Fibroblast of mammary gland (primary cell): ENCODE data around the gene TENM4.

ENCODE experiments used
- DNase-seq: peaks from one replicate; pipeline ENCODE4 v3.0.0-alpha.2; 2010; ENCODE audit warnings: low read depth
- H3K4me3 ChIP-seq: 2 replicates; pipeline ENCODE4 v1.5.1; 2011; ENCODE audit warnings: low read depth, mild to moderate bottlenecking, low read length, moderate library complexity; ENCODE audit not compliant: control insufficient read depth
- TF ChIP-seq, protein P1 (sequence below): conservative IDR thresholded peaks from 2 replicates; pipeline ENCODE4 v1.5.1; 2011; ENCODE audit warnings: low read depth, low read length, inconsistent platforms; ENCODE audit not compliant: control insufficient read depth, insufficient read depth

Gene TENM4

DNA sequence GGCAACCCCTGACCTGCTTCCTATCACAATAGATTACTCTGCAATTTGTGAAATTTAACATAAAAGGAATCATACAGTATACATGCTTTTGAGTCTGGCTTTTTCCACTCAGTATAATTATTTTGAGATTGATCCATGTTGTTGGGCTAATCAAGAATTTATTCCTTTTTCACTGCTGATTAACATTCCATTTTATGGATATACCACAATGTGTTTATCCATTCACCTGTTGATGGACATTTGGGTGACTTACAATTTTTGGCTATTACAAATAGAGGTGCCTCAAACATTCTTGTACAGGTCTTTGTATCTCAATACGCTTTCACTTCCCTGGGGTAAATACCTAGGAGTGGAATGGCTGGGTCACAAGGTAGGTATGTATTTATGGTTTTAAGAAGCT, 24.9 kb downstream of the TENM4 start:
- TF ChIP-seq, protein P1, sequence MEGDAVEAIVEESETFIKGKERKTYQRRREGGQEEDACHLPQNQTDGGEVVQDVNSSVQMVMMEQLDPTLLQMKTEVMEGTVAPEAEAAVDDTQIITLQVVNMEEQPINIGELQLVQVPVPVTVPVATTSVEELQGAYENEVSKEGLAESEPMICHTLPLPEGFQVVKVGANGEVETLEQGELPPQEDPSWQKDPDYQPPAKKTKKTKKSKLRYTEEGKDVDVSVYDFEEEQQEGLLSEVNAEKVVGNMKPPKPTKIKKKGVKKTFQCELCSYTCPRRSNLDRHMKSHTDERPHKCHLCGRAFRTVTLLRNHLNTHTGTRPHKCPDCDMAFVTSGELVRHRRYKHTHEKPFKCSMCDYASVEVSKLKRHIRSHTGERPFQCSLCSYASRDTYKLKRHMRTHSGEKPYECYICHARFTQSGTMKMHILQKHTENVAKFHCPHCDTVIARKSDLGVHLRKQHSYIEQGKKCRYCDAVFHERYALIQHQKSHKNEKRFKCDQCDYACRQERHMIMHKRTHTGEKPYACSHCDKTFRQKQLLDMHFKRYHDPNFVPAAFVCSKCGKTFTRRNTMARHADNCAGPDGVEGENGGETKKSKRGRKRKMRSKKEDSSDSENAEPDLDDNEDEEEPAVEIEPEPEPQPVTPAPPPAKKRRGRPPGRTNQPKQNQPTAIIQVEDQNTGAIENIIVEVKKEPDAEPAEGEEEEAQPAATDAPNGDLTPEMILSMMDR = no peak
- no peak for DNase-seq
- H3K4me3 ChIP-seq = no peak overlapping the region

DNA sequence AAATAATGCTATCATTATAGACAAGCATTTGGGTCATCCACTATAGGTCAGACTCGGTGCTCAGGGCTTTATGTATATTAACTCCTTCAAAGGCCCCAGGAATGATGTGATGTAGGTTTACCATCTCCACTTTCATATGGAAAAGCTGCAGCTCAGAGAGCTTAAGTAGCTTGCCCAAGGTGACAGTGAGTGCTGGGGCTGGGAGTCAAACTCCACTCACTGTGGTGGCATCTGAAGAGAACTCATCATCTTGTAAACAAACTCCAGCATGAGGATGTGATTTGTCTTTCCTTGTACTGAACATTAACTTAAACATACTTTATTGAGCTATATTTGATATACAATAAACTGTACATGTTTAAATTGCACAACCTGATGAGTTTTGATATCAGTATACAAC, 25.4 kb downstream of the TENM4 start:
- H3K4me3 ChIP-seq = no peak overlapping the region
- TF ChIP-seq, protein P1 = no peak
- DNase-seq = peak; percentile 57

DNA sequence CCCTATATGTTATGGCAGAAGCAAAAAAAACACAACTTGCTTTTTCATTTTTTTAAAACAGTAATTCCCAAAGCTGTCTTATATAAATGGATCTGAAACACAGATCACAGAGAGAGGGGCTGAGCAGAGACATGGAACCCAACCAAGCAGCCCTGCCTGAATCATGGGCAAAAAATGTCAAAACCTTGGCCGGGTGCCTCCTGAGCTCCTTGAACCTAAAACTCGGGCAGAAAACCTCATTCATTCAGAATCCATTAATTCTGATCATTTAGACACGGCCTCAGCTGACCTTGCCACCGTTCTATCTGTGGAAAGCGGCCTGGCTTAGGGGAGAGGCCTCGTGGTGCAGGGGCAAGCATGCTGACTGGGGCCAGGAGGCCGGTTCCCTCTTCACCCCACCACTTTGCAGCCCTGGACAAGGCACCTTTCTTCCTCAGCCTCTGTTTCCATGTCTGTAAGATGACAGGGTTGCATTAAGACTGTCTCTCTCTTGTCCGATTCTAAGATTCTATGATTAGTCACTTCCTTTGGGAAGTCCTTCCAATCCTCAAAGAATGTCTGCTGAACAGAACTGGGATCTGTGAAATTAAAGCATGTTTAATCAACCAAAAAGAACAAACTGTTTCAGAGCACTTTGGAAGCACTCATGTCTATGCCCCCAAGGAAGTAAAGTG, 26.0 kb downstream of the TENM4 start:
- DNase-seq = peak; percentile 85
- peak overlapping the region; percentile 24 for H3K4me3 ChIP-seq
- TF ChIP-seq, protein P1 = no peak

DNA sequence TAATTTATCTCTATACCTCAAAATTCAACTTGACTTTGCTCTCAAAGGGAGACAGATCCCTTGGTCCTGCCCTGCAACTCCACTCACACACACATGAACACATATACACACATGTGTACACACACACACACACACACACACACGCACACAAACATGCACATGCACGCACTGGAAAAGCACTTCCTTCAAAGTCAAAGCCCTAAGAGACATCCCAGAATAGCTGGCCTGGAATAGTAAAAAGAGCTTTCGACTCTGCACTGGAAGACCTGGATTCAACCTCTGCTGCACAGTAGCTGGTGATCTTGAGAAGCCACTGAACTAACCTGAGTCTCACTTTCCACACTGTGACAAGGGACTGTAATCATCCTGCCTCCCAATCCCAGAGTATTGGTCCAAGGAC, 26.8 kb downstream of the TENM4 start:
- H3K4me3 ChIP-seq = no peak overlapping the region
- TF ChIP-seq, protein P1 = no peak
- DNase-seq = no peak

DNA sequence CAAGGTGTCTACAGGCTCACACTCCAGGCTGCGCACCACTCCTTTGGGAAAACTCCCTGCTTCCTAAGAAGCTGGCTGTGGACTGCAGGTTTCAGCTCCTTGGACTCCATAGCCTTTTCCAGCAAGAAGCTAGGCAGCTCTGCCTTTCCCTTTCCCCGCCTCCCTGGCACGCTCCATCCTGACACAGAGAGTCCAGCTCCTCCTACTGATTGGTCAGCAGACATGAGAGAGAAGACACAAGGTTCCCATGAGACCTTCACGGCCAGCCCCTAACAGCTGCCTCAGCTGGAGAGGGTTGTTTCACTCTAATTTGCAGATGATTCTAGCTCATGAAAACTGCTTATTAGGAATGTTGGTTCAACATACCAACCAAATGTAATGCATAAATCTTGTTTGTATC, 27.6 kb downstream of the TENM4 start:
- TF ChIP-seq, protein P1 = no peak
- no peak overlapping the region for H3K4me3 ChIP-seq
- peak; percentile 97 for DNase-seq

DNA sequence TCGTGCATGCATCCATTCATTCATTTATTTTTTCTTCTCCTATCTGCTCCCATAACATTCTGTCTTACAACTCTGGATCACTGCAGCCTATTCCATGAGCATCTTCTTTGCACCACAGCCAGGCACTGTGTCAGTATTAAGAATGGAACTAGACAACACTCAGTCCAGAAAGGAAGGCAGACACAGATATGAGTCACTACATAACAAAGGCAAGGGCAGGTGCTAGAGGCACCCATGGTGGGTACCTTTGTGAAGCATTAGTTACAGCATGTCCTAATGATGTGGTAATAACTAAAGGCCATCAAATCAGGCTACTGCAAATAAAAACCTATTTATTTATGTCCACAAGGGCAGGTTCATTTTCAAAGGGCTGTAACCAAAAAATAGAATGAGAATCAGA, 28.1 kb downstream of the TENM4 start:
- TF ChIP-seq, protein P1 = no peak
- peak; percentile 34 for DNase-seq
- H3K4me3 ChIP-seq = no peak overlapping the region

DNA sequence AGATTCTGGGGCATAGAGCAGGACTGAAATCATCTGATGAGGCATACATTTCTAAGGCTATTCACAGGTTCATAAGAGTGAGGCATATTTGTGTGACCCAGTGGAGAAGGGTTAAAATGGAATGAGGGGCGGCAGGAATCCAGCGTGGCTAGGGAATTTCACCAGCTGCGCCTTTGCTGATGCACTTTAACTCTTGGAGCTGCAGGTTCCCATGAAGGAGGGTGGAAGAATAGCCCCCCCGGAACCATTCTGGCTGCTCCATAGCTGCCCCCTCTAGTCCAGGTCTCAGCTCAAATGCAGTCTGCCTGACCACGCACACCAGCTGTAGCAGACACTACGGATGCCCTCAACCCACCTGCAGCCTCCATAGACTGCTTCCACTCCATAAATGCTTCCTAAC, 31.5 kb downstream of the TENM4 start:
- TF ChIP-seq, protein P1 = no peak
- H3K4me3 ChIP-seq = no peak overlapping the region
- no peak for DNase-seq
